KMS-11 (cell line): Measurements from ENCODE around the gene CTIF.

Source experiments
- H2AFZ ChIP-seq: fragments of 200-600 bp; sonication (generic); 2 replicates; pipeline ENCODE4 v1.6.1; 2016; ENCODE audit warnings: antibody characterized with exemption, mixed run types, low read depth
- H3K27ac ChIP-seq: fragments of 200-600 bp; sonication (generic); 2 replicates; pipeline ENCODE4 v1.6.1; 2016; ENCODE audit warnings: mild to moderate bottlenecking, mixed run types
- H3K27me3 ChIP-seq: fragments of 200-600 bp; sonication (generic); 2 replicates; pipeline ENCODE4 v1.6.1; 2017; ENCODE audit warnings: mild to moderate bottlenecking, low read depth, mixed run types, moderate library complexity; ENCODE audit not compliant: insufficient read depth
- H3K36me3 ChIP-seq: fragments of 200-600 bp; sonication (generic); 2 replicates; pipeline ENCODE4 v1.6.1; 2017; ENCODE audit warnings: mild to moderate bottlenecking, mixed run types; ENCODE audit not compliant: insufficient read depth
- H3K4me1 ChIP-seq: fragments of 200-600 bp; sonication (generic); 2 replicates; pipeline ENCODE4 v1.6.1; 2016; ENCODE audit warnings: mild to moderate bottlenecking, low read depth, mixed run types; ENCODE audit not compliant: poor library complexity, severe bottlenecking
- H3K4me2 ChIP-seq: fragments of 200-600 bp; sonication (generic); 2 replicates; pipeline ENCODE4 v1.7.0; 2016; ENCODE audit warnings: mild to moderate bottlenecking, mixed run types
- H3K4me3 ChIP-seq: fragments of 200-600 bp; sonication (generic); IDR thresholded peaks from 2 replicates; pipeline ENCODE4 v1.6.1; 2017; ENCODE audit warnings: low read depth, low read length, mixed read lengths; ENCODE audit not compliant: insufficient read depth
- H3K79me2 ChIP-seq: fragments of 200-600 bp; sonication (generic); 2 replicates; pipeline ENCODE4 v1.6.1; 2016; ENCODE audit warnings: low read depth, mixed run types; ENCODE audit not compliant: insufficient read depth
- H3K9ac ChIP-seq: fragments of 200-600 bp; sonication (generic); 2 replicates; pipeline ENCODE4 v1.6.1; 2016; ENCODE audit warnings: mild to moderate bottlenecking, mixed run types
- H4K20me1 ChIP-seq: fragments of 200-600 bp; sonication (generic); 2 replicates; pipeline ENCODE4 v1.6.1; 2016; ENCODE audit warnings: mild to moderate bottlenecking, mixed run types; ENCODE audit not compliant: insufficient read depth
- TF ChIP-seq, protein P1 (sequence below): fragments of 200-600 bp; sonication (generic); conservative IDR thresholded peaks from 2 replicates; pipeline ENCODE4 v1.6.1; 2017; ENCODE audit warnings: low read depth, mild to moderate bottlenecking, antibody characterized with exemption, low read length, moderate library complexity, mixed read lengths

Gene CTIF

DNA sequence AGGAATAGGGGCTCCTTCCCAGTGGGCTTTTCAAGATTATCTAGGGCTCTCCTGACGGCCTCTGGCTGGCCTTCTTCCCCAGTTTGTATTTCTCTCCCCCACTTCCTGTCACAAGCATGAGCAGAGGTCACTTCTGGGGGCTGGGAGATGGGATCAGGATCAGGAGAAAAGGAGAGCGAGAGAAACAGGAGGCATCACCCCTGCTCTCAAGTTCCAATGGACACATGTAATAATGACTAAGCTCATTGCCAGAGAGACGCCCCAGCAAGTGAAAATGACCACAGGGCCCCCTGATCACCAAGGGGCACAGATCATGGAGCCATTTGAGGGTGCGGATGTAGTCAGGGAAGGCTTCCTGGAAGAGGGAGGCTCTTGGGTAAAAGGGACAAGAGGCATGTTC lies 319.8 kb downstream of the CTIF start:
- TF ChIP-seq, protein P1, sequence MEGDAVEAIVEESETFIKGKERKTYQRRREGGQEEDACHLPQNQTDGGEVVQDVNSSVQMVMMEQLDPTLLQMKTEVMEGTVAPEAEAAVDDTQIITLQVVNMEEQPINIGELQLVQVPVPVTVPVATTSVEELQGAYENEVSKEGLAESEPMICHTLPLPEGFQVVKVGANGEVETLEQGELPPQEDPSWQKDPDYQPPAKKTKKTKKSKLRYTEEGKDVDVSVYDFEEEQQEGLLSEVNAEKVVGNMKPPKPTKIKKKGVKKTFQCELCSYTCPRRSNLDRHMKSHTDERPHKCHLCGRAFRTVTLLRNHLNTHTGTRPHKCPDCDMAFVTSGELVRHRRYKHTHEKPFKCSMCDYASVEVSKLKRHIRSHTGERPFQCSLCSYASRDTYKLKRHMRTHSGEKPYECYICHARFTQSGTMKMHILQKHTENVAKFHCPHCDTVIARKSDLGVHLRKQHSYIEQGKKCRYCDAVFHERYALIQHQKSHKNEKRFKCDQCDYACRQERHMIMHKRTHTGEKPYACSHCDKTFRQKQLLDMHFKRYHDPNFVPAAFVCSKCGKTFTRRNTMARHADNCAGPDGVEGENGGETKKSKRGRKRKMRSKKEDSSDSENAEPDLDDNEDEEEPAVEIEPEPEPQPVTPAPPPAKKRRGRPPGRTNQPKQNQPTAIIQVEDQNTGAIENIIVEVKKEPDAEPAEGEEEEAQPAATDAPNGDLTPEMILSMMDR, result no peak
- no peak overlapping the region for H3K9ac ChIP-seq
- H3K79me2 ChIP-seq, result no peaks in the 10 kb centered on the region
- no peak overlapping the region for H3K4me3 ChIP-seq
- H2AFZ ChIP-seq, result no peak overlapping the region
- H3K36me3 ChIP-seq, result no peaks in the 10 kb centered on the region
- H4K20me1 ChIP-seq, result no peaks in the 10 kb centered on the region
- H3K27ac ChIP-seq, result no peak overlapping the region
- no peak overlapping the region for H3K4me2 ChIP-seq
- H3K27me3 ChIP-seq, result no peaks in the 10 kb centered on the region
- peaks cover 17% of the 10 kb centered on the region for H3K4me1 ChIP-seq

DNA sequence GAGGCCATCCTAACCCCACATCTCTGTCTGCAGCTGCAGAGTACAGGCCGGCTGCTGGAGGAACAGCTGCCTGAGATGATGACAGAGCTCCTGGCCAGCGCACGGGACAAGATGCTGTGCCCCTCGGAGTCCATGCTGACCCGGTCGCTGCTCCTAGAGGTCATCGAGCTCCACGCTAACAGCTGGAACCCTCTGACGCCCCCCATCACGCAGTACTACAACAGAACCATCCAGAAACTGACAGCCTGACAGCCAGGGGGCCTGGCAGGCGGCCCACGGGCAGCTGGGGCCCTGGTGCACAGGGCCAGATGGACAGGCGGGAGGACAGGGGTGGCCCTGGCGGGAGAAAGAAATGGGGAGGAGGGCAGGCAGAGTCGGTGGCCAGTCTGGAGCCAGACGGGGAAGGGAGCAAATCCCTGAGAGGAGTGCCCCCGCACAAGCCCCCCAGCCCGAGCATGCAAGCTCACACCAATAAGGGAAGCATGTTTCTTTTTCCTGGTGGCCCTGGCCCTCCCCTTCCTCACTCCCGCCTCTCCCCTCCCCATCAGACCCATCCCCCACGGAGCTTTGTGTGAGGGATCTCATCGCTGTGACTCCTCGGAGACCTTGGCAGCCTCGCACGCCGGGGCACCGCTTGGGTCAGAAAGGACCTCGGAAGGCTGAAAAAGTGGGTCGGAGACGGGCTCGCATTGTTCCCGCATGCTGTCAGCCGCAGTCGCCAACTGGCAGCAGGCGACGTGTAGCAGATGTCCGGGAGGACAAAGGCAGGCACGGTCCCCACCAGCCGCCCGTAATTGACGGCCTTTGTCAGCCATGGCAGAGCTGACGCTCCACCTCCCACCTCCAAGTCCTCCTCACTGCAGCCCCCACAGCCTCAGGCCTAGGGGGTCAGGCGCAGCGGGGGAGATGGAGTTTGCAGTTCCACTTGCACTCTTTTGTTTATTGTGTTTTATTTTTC lies 320.8 kb downstream of the CTIF start:
- TF ChIP-seq, protein P1, result no peak
- H3K79me2 ChIP-seq, result no peaks in the 10 kb centered on the region
- H3K9ac ChIP-seq, result no peak overlapping the region
- no peaks in the 10 kb centered on the region for H4K20me1 ChIP-seq
- H3K4me3 ChIP-seq, result no peak overlapping the region
- peaks cover 17% of the 10 kb centered on the region for H3K4me1 ChIP-seq
- no peak overlapping the region for H3K27ac ChIP-seq
- no peak overlapping the region for H2AFZ ChIP-seq
- no peaks in the 10 kb centered on the region for H3K36me3 ChIP-seq
- H3K27me3 ChIP-seq, result no peaks in the 10 kb centered on the region
- no peak overlapping the region for H3K4me2 ChIP-seq

DNA sequence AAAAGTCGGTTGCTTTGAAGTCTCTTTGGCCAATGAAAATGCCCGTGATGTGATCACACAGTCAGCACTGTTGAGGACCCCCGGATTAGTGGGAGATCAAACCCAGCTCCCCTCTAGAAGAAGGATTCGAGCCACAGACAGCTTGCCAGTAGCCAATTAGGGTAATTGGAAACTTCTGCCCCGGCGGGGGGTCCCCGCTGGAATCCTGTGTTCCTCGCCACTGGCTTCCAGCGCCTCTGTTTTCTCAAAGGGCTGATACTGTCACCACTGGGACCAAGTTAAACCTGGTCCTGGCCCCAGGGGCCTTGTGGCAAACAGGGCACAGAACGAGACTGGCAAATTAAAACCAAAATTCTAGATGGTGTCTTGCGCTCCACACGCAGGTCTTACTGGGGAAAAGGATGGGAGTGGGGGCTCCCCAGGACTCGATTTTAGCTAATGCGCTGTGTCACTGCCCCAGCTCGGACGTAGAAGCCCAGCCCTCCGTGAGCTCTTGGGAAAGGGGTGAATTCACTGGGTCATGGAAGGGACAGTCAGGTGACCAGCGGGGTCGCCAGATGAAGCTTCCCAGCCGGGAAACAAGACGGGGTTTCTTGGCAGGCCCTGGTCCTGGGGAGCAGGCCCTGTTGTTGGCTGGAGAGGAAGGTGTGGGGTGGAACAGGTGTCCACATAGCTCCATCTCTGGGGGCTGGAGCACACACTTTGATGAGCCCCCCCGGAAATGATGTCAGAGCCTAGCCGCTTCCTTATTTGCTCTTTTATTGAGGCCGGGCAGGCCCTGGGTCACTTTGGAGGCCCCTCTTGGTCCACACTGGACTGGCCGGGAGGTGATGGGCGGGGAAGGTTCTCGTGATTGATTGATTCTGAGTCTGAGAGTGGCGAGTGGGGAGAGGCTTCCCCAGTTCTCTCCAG lies 321.7 kb downstream of the CTIF start:
- H3K9ac ChIP-seq, result no peak overlapping the region
- H3K27me3 ChIP-seq, result no peaks in the 10 kb centered on the region
- peaks cover 10% of the 10 kb centered on the region for H3K4me1 ChIP-seq
- no peaks in the 10 kb centered on the region for H3K36me3 ChIP-seq
- no peak overlapping the region for H3K4me2 ChIP-seq
- TF ChIP-seq, protein P1, result no peak
- no peak overlapping the region for H2AFZ ChIP-seq
- H4K20me1 ChIP-seq, result no peaks in the 10 kb centered on the region
- no peak overlapping the region for H3K4me3 ChIP-seq
- no peak overlapping the region for H3K27ac ChIP-seq
- no peaks in the 10 kb centered on the region for H3K79me2 ChIP-seq

DNA sequence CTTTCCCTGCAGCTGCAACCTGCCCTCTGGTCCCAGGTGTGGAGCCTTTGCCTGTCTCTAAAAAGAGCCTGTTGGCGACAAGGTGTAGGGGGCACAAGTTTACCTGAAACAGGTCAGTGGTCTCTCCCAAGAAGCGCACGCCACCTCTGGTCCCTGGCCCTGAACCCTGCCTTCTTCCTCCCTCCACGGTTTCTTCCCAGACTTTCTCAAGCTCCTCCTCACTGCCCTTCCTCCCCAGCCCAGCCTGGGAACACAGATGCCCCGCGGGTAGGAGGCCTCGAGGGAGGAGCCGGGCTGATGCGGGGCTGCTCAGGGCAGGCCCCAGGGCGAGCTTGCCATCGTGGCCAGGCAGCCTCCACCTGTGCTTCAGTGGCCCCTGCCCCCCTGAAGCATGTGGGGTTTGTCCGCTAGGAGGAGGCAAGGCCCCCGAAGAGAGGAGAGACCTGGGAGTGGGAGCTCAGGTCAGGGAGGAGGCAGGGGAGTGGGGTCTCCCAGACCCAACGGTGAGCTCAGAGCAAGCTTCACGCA lies 322.4 kb downstream of the CTIF start:
- Histone ChIP-seq H3K4me1 (peaks cover 7% of the 10 kb centered on the region), H3K9ac (no peak overlapping the region), H3K4me2 (no peak overlapping the region), H3K27ac (no peak overlapping the region), H2AFZ (no peak overlapping the region), H3K36me3 (no peaks in the 10 kb centered on the region), H3K4me3 (no peak overlapping the region), H3K79me2 (no peaks in the 10 kb centered on the region), H3K27me3 (no peaks in the 10 kb centered on the region), H4K20me1 (no peaks in the 10 kb centered on the region)
- TF ChIP-seq, protein P1, result no peak
